GM18519 (cell line): ENCODE measurements around the gene HDHD3.
A peak's percentile ranks its signal among the peaks of the same experiment; 100 is the strongest.
"Not testable (repeated sequence)": the region's sequence is repeated elsewhere in the genome, so short reads cannot be mapped to it uniquely, and the experiment has no call there.

ENCODE experiments used
- ATAC-seq: cut with Tn5 transposase; IDR thresholded peaks from one replicate; pipeline ENCODE4 v1.9.1; 2021; ENCODE audit warnings: mild to moderate bottlenecking, moderate library complexity; ENCODE audit not compliant: unreplicated experiment, low FRiP score

HDHD3 gene, protein sequence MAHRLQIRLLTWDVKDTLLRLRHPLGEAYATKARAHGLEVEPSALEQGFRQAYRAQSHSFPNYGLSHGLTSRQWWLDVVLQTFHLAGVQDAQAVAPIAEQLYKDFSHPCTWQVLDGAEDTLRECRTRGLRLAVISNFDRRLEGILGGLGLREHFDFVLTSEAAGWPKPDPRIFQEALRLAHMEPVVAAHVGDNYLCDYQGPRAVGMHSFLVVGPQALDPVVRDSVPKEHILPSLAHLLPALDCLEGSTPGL

DNA sequence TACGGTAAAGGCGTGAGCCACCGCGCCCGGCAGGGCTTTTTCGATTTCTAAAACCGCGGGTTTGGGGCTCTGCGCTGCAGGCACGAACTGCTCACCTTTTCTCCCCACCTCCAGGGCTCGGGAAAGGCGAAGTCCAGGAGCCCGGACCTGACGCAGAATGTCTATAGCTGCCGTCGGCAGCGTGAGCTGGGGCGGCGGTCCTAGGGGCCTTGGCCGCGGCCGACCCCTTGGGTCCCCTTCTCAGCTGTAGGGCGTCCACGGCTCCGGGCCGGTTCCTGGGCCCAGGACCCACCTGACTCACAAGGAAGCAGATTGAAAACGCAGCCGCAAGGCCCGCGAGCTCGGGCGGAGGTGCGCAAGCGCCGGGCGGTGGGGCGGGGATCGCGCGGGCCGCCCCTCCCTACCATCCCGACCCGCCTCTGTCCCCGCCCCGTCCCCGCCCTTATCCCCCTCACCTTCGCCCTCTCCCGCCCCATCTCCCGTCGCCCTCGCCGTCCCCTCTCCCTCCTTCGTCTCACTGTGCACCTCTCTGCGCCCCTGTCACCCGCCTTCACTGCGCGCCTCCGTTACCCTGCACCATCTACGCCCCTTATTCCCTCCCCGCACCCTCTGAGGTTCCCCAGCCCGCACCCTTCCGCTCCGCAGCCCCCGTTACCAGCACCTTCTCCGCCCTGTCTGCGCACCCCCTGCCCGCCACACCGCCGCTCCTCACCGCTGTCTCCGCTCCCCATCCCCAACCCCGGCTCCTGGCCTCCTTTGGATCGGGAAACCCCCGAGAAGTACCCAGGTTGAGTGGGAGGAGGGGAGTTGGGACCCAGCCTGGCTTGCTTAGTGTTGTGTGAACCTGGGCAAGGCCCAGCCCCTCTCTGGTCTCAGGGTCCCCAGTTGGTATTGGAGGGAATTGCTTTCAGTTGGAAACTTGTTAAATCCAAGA lies at the start of gene HDHD3:
Gene HDHD3 (minus strand): TSS at position 353 of the 934 bp plus-strand sequence. CDS start 2,632 bp downstream, outside the sequence.
- peak; percentile 63 for ATAC-seq

DNA sequence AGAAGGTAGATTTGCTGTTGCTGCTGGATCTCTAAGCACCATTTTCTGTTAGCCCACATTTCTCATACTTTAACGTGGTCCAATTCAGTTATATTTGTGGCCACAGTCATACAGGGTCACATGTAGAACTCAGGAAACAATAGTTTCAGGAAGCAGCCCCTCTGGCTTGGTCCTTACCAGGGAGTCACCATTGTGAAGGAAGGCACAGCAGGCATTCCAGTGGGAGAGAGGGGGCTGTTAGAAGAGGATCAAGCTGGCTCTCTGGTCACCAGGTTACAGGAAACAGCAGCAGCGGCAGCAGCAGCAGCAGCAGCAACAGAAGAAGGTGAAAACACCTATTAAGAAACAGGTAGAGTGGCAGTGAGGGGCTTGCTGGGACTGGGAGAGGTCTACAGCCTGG lies 48.3 kb upstream of the HDHD3 start:
- ATAC-seq, result no peak

DNA sequence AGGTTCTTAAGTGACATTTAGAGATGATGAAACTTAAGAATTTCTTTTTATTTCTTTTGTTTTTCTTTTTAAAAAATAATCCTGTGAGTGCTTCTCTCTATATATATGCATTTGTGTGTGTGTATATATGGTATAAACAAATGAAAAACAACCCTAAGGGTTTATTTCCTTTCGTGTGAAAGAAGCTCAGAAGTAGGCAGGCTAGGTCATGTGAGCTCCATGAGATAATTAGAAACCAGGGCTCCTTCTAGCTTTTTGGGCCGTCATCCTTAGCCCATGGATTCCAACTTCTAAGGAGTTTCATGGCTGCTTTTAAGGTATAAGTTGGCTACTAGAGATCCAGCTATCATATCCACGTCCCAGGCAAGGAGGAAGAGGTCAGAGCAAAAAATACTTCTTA lies 44.9 kb upstream of the HDHD3 start:
- no peak for ATAC-seq

DNA sequence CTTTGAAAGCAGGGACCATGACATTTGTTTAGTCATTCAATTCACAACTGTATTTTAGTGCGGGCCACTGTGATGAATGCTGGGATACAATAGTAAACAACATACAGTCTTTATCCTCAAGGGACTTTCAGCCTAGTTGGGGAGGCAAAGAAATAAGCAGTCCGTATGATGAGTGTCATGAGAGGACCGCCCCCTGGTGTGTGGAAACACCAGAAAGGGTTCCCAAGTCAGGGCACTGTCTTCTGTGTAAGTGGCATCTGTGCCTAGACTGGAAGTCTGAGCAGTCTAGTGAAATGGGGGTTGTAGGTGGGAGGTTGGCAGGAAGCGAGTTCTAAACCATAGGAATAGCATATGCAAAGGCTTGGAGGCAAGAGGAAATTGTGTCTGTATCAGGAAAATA lies 40.6 kb upstream of the HDHD3 start:
- no peak for ATAC-seq

DNA sequence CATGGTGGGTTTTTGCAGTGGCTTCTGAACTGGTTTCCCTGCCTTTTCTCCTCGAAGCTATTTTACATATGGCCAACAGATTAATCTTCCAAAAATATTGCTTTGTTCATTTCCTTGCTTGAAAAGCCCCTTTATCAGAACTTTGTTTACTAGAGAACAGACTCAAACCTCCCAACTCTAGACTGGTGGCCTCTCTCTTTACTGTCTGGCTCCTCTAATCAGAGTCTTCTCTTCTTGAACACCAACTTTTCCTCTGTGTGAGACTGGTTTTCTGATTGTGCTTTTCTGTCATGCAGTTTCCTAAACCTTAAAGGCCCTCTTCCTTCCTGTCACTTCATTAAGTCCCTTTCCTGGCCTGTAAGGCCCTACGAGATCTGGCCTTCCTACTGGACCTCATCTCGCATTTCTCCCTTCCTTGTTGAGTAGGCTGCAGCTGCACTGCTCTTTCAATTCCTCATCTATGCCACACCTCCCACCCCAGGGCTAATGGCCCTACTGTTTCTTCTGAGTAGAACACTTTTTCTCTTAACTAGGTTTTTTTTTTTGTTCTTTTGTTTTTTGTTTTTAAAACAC lies 39.4 kb upstream of the HDHD3 start:
- no peak for ATAC-seq

DNA sequence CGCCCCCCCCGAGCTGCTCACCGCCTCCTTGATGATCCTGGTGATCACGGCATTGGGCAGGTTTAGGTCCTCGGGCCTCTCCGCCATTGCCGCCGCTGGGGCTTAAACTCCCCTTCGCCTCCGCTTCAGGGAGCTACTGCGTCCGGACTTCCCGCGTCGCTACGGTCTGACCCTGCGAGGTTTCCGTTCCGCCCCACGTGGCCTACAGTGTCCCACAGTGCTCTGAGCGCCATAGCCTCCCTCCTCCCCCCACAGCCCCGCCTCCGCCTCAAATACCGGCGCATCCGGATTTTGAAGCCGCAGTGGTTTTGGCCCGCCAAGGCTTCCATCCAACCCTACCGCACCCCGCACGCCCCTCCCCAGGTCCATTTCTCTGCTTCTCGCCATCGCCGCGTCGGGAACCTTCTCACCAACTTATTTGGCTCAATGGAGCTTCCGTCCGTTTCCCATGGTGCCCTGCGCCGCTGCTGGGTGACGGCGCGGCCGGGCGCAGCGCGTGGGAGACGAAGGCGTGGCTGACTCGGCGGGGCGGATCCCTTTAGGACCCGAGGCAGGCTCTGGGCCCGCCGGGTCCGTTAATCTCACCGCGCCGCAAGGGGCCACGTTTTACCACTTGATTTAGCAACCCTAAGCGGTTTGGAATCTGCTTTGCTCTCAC lies 33.5 kb upstream of the HDHD3 start, which contains the start of the genes C9orf43 and POLE3:
Gene C9orf43 (plus strand): TSS at position 541 of the 658 bp plus-strand sequence. CDS start 2,747 bp downstream, outside the sequence.
Gene POLE3 (minus strand): TSS at position 469 of the 658 bp plus-strand sequence. CDS start 382 bp downstream, at position 87.
- ATAC-seq, result peak; percentile 76

DNA sequence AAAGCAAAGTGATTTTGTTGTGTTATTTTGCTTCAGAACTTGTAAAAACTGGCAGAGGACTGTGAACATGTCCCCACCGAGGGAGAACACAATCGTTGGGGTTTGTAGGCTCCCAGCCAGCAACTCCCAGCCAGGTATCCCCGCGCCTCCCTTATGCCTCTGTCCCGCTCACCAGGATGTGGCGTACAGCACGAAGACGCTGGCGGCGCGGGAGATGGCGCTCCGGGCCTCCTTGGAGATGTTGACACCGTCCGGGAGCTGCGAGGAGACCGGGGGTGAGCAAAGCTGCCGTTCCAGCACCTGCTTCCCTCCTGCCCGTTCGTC lies 33.1 kb upstream of the HDHD3 start:
- no peak for ATAC-seq

DNA sequence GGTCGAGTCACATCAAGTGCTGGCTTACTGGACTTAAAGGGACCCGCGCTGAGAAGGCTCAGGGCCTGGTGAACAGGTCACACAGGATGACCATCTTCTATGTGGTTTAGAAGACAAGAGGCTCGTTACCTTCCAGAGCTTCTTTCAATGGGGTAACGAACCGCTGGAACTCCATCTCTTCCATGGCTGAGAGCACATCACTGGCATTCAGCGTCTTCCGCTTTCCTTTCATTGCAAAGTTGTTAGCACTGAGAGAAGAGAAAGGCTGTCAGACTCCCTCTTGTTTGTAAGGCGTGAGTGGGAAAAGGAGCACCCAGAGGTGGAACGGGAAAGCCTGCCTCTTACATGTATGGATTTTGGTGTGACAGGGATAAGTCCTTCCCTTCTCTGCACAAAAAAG lies 32.7 kb upstream of the HDHD3 start:
- no peak for ATAC-seq

DNA sequence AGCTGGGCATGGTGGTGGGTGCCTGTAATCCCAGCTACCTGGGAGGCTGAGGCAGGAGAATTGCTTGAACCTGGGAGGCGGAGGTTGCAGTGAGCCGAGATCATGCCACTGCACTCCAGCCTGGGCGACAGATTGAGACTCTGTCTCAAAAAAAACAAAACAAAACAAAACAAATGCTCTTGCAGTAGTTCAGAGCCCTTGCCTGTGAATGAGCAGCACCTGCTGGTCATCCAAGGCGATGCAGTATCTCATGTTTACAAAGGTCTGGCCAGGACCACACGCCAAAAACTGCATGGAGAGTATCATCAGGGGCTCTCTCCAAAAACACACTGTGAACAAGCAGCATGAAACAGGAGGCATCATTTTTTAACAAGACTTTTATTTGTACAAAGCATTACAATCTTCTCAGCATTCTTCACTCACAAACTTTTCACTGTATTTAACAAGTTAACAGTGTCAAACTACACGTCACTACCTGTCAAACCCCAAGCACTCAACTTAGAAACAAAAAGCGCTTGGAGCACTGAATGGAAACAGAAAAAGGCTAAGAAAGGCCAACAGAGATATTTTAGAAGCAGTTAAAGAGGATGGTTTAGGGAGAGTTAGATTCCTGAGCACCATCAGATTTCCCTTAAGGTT lies 30.2 kb upstream of the HDHD3 start:
- not testable (repeated sequence) for ATAC-seq

DNA sequence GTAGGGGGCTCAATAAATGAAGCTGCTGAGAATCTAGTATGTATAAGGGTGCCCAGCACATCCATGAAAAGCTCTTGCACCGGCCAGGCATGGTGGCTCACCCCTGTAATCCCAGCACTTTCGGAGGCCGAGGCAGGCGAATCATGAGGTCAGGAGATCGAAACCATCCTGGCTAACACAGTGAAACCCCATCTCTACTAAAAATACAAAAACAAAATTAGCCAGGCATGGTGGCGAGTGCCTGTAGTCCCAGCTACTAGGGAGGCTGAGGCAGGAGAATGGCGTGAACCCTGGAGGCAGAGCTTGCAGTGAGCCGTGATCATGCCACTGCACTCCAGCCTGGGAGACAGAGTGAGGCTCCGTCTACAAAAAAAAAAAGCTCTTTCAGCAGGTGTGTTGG lies 29.6 kb upstream of the HDHD3 start:
- ATAC-seq, result not testable (repeated sequence)

DNA sequence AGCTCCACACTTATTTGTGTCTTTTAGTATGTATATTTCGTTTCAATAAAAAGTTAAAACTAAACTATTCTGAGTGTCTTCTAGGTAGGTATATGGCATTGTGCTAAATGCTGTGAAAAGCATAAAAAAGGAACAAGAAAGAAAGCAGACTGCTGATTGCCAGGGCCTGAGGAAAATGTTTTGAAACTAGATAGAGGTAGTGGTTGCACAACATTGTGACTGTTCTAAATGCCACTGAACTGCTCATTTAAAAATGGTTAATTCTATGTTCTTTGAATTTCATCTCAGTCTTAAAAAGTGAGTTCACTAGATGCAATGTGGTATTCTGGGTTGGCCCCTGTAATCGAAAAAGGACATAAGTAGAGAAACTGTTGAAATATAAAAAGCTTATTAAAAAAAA lies 26.9 kb upstream of the HDHD3 start:
- ATAC-seq, result no peak

DNA sequence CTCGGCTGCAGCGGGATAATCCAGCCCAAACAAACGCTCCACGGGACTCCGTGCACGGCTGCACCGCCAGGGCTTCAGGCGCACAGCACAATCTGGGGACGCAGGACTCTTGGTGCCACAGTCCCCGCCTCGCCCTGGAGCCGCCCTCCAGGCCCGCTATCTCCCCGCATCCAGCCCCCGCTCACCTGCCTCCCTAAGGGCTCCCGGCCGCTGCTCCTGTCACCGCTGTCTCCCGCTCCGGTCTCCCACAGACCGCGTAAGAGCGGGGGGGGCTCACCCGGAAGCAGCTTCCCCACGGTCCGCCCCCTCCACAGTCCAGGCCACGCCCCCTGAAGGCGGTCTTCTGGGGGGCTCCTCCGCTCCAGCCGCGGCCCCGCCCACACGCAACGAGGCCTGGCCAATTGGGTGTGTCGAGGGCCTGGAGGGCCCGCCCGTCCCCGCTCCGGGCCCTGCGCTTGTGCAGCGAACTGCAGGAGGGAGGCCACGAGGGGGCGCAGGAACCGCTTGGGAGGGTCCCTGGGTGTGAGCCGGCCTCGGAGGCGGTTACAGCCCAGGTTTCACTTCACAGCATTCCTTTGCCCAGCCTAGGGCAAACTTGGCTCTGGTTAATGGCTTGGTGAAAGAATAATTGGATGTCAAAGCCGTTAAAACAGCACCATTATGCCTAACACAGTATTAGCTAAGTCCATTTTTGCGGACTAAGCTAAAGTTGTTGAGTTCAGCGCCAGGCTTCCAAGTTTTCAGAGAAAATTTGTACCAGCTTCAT lies 24.4 kb upstream of the HDHD3 start, which contains the start of gene ALAD:
Gene ALAD (minus strand): TSS at position 258 of the 766 bp plus-strand sequence. CDS start 7,725 bp downstream, outside the sequence.
- peak; percentile 95 for ATAC-seq

DNA sequence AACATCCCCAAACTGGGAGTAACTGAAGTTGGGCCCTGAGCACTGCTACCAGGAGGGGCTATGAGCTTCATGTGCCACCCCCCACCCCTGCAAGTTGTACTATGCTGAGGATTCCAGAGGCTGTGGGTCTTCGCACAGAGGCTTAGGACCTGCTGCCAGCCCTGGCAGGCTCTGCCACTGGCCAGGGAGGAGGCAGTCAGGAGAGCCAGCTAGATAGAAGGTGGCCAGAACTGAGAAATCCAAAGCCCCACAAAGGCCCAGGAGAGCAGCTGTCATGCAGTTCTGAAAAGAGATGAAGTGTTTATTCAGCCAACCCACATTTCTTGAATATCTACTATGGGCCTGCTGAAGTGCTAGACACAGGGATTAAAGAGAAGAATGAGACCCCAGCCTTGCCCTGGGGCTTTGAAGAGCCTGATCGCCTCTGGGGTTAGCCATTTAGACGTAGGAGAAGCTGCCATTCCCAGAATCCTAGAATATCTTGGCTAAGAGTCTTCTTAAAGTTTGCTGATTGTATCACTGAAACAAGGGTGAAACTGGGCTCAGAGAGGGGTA lies 22.9 kb upstream of the HDHD3 start:
- no peak for ATAC-seq

DNA sequence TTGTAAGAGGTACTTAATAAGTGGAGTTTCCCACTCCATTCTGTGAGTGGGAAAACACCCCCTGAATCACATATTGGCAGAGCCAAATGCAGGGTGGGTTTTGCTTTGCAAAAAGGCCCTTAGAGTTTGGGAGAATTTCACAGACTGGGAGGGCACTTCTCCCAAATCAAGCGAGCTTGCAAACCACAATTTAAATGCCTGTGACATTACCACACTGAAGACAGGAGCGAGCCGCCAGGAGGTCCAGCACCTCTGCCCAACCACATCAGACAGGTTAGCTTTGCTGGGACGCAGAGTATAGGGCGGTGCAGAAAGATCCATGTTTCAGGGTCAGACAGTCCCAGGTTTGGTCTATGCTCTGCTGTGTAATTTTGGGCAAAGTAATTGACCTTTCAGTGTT lies 22.0 kb upstream of the HDHD3 start:
- no peak for ATAC-seq

DNA sequence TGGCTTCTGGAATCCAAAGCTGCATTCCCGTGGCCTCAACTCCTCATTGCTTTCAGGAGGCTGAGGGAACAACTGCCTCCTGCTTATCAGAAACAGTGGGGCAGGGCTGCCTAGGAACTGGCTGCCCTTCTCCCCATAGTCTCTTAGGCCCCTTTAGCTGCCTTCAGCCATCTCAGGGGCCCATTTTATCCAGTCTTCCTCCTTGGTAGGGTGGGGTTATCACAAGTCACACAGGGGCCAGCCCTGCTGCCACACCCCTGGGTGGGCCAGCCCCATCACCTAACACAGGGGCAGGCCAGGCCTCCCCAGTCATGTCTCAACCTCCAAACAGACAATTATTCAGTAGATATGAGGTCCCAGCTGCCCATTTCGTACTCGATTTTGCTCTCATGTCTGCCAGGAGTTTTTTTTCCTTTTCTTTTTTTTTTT lies 20.4 kb upstream of the HDHD3 start:
- ATAC-seq, result no peak

DNA sequence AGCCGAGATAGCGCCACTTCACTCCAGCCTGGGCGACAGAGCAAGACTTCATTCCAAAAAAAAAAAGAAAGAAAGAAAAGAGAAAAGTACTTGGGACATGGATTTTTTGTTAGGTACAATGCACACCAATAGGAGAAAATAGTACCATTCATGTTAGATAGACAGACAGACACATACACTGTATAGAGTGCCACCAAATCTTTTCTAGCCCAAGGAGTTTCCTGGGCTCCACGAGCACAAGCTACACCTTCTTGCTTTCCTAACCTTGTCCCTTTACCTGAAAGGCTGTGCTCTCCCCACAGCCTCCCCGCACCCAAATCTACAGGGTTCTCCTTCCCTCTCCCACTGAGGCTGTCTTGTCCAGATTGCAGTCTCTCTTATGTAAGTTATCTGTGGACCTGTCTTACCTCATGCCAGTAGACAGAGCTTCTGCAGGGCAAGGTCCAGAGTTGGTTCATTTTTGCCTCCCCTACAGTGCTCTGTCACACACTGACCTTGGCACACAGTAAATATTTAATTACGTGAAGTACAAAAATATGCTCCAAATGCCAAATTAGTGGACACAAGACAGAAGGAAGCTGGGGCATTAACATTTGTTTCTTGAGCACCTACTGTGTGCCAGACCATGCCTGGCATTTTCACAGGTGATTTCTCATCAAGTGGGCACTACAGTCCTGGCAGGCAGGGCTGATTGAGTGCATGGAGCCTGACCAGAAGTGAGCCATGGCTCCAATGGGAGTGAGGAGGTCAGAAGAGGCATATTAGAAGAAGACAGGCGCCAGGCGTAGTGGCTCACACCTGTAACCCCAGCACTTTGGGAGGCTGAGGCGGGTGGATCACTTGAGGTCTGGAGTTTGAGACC lies 18.4 kb upstream of the HDHD3 start:
- ATAC-seq, result no peak

DNA sequence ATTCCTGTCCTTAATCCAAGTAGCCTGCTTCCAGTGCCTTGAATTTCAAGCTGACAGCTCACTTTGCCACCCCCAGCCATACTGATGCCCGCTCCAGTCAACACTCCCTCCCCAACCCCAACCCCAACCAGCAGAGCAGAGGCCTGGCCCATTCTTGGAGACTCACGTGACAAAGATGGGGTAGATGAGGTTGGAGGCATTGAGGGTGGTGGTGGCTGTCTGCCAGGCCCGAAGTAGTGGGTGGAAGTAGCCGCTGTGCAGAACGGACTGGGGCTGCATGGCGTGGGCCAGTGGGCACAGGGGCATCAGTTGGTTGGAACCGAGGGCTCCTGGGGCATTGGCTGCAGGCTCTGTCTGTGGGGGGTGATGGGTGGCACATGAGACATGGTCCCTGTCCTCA lies 16.5 kb upstream of the HDHD3 start:
- ATAC-seq, result no peak

DNA sequence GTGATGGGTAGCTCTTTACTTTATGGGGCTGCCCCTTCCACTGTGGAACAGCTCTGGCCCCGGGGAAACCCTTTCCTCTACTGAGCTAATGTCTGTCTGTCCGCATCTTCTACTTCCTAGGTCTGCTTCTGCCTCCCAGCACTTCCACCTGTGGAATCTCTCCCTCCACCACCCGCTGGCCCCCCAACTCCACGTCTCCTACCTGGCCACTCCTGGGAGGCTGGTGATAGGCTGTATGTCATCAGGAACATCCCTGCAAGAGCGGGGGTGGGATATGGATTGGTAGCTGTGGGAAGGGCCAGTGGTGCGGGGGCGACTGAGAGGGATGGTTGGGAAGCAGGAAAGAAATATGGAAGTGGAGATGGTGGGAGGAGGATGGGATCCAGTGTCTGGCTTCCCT lies 15.1 kb upstream of the HDHD3 start:
- ATAC-seq, result no peak
